K562 (cell line): Measurements from ENCODE around the gene PDE3A. TPM values are rescaled to one million over a fixed set of nuclear protein-coding genes. Genes with fewer than 3 reads are reported as not detected.

Experiments used
- ATAC-seq: fragments of 200-7000 bp; cut with Tn5 transposase; 3 replicates; pipeline ENCODE4 v1.9.1; 2020; ENCODE audit warnings: moderate library complexity
- BruUV-seq: library from RNA; stranded (reverse); fragments of 400-500 nt; replicated peaks from 2 replicates; lab custom pipeline; 2021; lab: Mats Ljungman, UMichigan
- CTCF ChIA-PET: fragments of 300-600 bp; formaldehyde crosslinking; extraction: SDS; loops from one replicate; lab custom pipeline; 2021; ENCODE audit warnings: low intra/inter-chr PET ratio; lab: Yijun Ruan, JAX
- POLR2A ChIA-PET: fragments of 300-600, 350-650 bp; sonication (Branson Sonifier 250); formaldehyde crosslinking; extraction: SDS; loops from one replicate; lab custom pipeline; 2021; ENCODE audit warnings: antibody characterized with exemption, inconsistent platforms; lab: Yijun Ruan, JAX
- DNase-seq, 4 experiments: peaks; one replicate each; pipeline versions ENCODE4 v3.0.0 to v3.0.0-alpha.2; 2011 to 2018; ENCODE audit warnings: low spot score in 3 of 4, mixed read lengths in 3 of 4; ENCODE audit errors: extremely low read depth in 1 of 4
- FAIRE-seq: peaks from 2 replicates; lab custom pipeline; 2011; peaks lifted over from hg19 to GRCh38; lab: Jason Lieb, UNC
- H2AFZ ChIP-seq: 2 replicates; pipeline ENCODE4 v1.6.0; 2011; ENCODE audit warnings: low read depth, low read length, control low read depth, inconsistent platforms
- H3K27ac ChIP-seq: fragments of 200-600 bp; 3 replicates; pipeline ENCODE4 v1.8.0; 2011; ENCODE audit warnings: low read depth, mild to moderate bottlenecking, control low read depth, inconsistent platforms, low read length, moderate library complexity, mixed read lengths; ENCODE audit errors: extremely low read depth
- H3K27me3 ChIP-seq, 2 experiments: fragments of 300-600 bp in 1 of 2; 2 replicates in 1 of 2; 3 replicates in 1 of 2; pipeline versions ENCODE4 v1.6.0 to v1.8.0; 2011; ENCODE audit warnings: inconsistent platforms in 2 of 2, low read length in 2 of 2, mild to moderate bottlenecking in 1 of 2, mixed read lengths in 1 of 2, moderate library complexity in 1 of 2; ENCODE audit not compliant: control insufficient read depth in 2 of 2, insufficient read depth in 2 of 2
- H3K36me3 ChIP-seq: fragments of 300-600 bp; 3 replicates; pipeline ENCODE4 v1.8.0; 2011; ENCODE audit warnings: mild to moderate bottlenecking, low read length, inconsistent platforms; ENCODE audit not compliant: control insufficient read depth, insufficient read depth
- H3K4me1 ChIP-seq, 2 experiments: fragments of 200-600 bp in 1 of 2; replicated peaks in 1 of 2; 2 replicates in 1 of 2; 3 replicates in 1 of 2; pipeline versions ENCODE4 v1.5.1 to v1.8.0; 2011; ENCODE audit warnings: inconsistent platforms in 2 of 2, low read length in 2 of 2, mild to moderate bottlenecking in 1 of 2, mixed read lengths in 1 of 2, moderate library complexity in 1 of 2; ENCODE audit not compliant: control insufficient read depth in 2 of 2, insufficient read depth in 2 of 2
- H3K4me2 ChIP-seq: 2 replicates; pipeline ENCODE4 v1.6.1; 2011; ENCODE audit warnings: low read length, control low read depth, inconsistent platforms, mixed read lengths; ENCODE audit not compliant: insufficient read depth
- H3K4me3 ChIP-seq: fragments of 200-600 bp; sonication (generic), shearing (Covaris generic); 2 replicates; pipeline ENCODE4 v1.5.1; 2016; ENCODE audit warnings: control low read depth, inconsistent platforms
- H3K79me2 ChIP-seq: fragments of 200-600 bp; 3 replicates; pipeline ENCODE4 v1.8.0; 2011; ENCODE audit warnings: low read length, inconsistent platforms; ENCODE audit not compliant: control insufficient read depth, insufficient read depth
- H3K9ac ChIP-seq, 2 experiments: 2 replicates each; pipeline versions ENCODE4 v1.6.0 to v1.6.1; 2011; ENCODE audit warnings: low read depth in 2 of 2, low read length in 2 of 2, control low read depth in 1 of 2, inconsistent platforms in 1 of 2, mild to moderate bottlenecking in 1 of 2, mixed read lengths in 1 of 2; ENCODE audit not compliant: insufficient read depth in 1 of 2
- H3K9me1 ChIP-seq: one replicate; pipeline ENCODE4 v1.6.0; 2011; ENCODE audit warnings: inconsistent platforms, mild to moderate bottlenecking, low read length, moderate library complexity; ENCODE audit not compliant: control insufficient read depth, insufficient read depth
- H3K9me3 ChIP-seq: replicated peaks from 2 replicates; pipeline ENCODE4 v1.5.1; 2011; ENCODE audit warnings: low read depth, low read length, inconsistent platforms; ENCODE audit not compliant: control insufficient read depth, insufficient read depth
- H4K20me1 ChIP-seq: replicated peaks from 2 replicates; pipeline ENCODE4 v1.6.1; 2011; ENCODE audit warnings: low read length, inconsistent platforms, mixed read lengths; ENCODE audit not compliant: control insufficient read depth, insufficient read depth
- ZNF146 ChIP-seq: IDR thresholded peaks from one replicate; pipeline ENCODE4 v1.6.1; 2018; ENCODE audit warnings: missing compliant biosample characterization; ENCODE audit not compliant: unreplicated experiment
- ZNF696 ChIP-seq: fragments of 250-450 bp; sonication (Bioruptor Pico); conservative IDR thresholded peaks from 2 replicates; pipeline ENCODE4 v1.4.0; 2020; ENCODE audit warnings: mild to moderate bottlenecking, moderate library complexity
- WGBS: fragments of 100-300 bp; shearing (Covaris generic); methylation state at CpG from one replicate; pipeline ENCODE4 v1.1.6; 2016; ENCODE audit warnings: low coverage, mixed read lengths; ENCODE audit not compliant: insufficient coverage; ENCODE audit errors: missing lambda C conversion rate; 5-methylcytosine and 5-hydroxymethylcytosine counted together
- in situ Hi-C: fragments of 300-500 bp; cut with MboI; formaldehyde crosslinking; loops from 4 replicates; pipeline ENCODE4 v1.15.0; 2018; ENCODE audit warnings: inconsistent platforms, mixed read lengths
- intact Hi-C: fragments of 100-400 bp; cut with micrococcal nuclease; formaldehyde crosslinking; loops from 2 replicates; pipeline ENCODE4 v1.14.2; 2022
- polyA plus RNA-seq, 8 experiments: library from polyadenylated mRNA; depleted of rRNA in 4 of 8; stranded (reverse) in 5 of 8; unstranded in 3 of 8; fragments of >200 nt; fragmentation: Nextera tagmentation in 2 of 8; fragmentation: Illumina TruSeq in 1 of 8; extraction: Ambion mirVana in 2 of 8; extraction: Trizol in 1 of 8; gene quantifications; 2 replicates each; pipeline versions ENCODE4 v1.2.1 to v1.2.3, GENCODE V29; 2011 to 2014; ENCODE audit warnings: inconsistent platforms in 1 of 8, missing spikeins in 1 of 8
- total RNA-seq, 7 experiments: library from RNA; depleted of rRNA in 6 of 7; stranded (reverse); fragments of >200 nt in 6 of 7; fragmentation: Illumina TruSeq in 2 of 7; extraction: Trizol in 2 of 7; gene quantifications; 2 replicates each; pipeline versions ENCODE4 v1.2.1 to v1.2.3, GENCODE V29; 2011 to 2021; ENCODE audit warnings: low replicate concordance in 1 of 7
- TF ChIP-seq, protein P1 (sequence below): fragments of 450-650 bp; IDR thresholded peaks from 2 replicates; pipeline ENCODE4 v1.7.1; 2018; ENCODE audit warnings: mild to moderate bottlenecking, low read depth; ENCODE audit not compliant: partially characterized antibody
- TF ChIP-seq, protein P2 (sequence below): sonication (generic); formaldehyde crosslinking; IDR thresholded peaks from 2 replicates; pipeline ENCODE4 v1.8.0; 2022; ENCODE audit warnings: mild to moderate bottlenecking, missing genetic modification reagents

The PDE3A gene
- total and polyA plus RNA-seq, 9 of the 15 experiments (the other 6 are each of a cell fraction or from before 2014, with no cell fraction given): 0.02 TPM; not detected in 8

DNA sequence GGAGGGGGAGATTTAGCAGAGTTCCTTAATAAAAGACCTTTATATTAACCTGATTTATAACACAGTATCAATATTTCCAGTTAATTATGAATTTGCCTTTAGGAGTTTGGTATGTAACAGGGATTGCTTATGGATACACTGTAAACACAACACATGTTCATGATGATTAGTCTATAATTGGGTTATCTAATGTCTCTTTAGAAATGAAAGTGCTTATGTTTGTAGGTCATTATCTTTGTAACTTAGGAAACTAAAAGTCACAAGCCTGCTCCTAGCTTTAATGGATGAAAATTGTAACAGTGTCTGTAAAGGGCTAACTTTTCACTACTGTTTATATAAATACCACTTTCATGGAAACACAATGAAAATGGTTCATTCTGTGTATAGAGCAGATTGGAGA, 9.4 kb downstream of the PDE3A start (continued):
- TF ChIP-seq, protein P1, sequence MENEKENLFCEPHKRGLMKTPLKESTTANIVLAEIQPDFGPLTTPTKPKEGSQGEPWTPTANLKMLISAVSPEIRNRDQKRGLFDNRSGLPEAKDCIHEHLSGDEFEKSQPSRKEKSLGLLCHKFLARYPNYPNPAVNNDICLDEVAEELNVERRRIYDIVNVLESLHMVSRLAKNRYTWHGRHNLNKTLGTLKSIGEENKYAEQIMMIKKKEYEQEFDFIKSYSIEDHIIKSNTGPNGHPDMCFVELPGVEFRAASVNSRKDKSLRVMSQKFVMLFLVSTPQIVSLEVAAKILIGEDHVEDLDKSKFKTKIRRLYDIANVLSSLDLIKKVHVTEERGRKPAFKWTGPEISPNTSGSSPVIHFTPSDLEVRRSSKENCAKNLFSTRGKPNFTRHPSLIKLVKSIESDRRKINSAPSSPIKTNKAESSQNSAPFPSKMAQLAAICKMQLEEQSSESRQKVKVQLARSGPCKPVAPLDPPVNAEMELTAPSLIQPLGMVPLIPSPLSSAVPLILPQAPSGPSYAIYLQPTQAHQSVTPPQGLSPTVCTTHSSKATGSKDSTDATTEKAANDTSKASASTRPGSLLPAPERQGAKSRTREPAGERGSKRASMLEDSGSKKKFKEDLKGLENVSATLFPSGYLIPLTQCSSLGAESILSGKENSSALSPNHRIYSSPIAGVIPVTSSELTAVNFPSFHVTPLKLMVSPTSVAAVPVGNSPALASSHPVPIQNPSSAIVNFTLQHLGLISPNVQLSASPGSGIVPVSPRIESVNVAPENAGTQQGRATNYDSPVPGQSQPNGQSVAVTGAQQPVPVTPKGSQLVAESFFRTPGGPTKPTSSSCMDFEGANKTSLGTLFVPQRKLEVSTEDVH: no peak
- TF ChIP-seq, all 486 proteins: peak for 0

DNA sequence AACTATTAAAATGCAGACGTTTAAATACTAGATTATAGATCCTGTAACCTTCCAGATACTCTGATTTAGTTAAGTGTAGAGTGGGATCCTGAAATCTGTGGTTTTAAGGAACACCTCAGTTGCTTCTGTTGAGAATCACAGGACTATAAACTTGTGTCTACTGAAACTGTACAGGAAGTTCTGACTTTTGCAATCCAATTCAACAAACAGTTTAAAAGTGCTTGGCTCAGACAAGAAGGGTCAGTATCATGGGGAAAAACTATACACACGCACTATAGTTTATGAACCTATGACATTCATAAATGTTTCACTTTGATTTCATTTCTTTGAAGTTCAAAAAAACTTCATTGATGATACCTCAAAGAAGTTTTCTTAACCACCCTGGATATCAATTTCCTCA, 13.8 kb downstream of the PDE3A start:
- no peak overlapping the region for H3K9ac ChIP-seq
- H3K4me3 ChIP-seq: no peak overlapping the region
- no peaks in the 10 kb centered on the region for H3K79me2 ChIP-seq
- no peaks in the 10 kb centered on the region for H3K9me1 ChIP-seq
- FAIRE-seq (no peak), DNase-seq (no peak), ATAC-seq (no peak)
- no peak overlapping the region for H3K4me2 ChIP-seq
- no TSS peak for BruUV-seq
- TF ChIP-seq ZNF146 (CRISPR knock-in tag) (no peak), ZNF696 (no peak)
- TF ChIP-seq, protein P2, sequence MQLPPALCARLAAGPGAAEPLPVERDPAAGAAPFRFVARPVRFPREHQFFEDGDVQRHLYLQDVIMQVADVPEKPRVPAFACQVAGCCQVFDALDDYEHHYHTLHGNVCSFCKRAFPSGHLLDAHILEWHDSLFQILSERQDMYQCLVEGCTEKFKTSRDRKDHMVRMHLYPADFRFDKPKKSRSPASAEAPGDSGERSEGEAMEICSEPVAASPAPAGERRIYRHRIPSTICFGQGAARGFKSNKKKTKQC: no peak
- in situ Hi-C loops (no loop called here), intact Hi-C loops (no loop called here)
- no peaks in the 10 kb centered on the region for H3K27me3 ChIP-seq
- H3K4me1 ChIP-seq: no peaks in the 10 kb centered on the region
- ChIA-PET POLR2A (no interaction called here), CTCF (no interaction called here)
- H3K36me3 ChIP-seq: no peaks in the 10 kb centered on the region
- 3% methylated on average over 2 of the region's 2 CpGs for WGBS
- H4K20me1 ChIP-seq: no peaks in the 10 kb centered on the region
- H3K27ac ChIP-seq: no peak overlapping the region
- no peak overlapping the region for H2AFZ ChIP-seq
- no peaks in the 10 kb centered on the region for H3K9me3 ChIP-seq
